ENCODE data around the gene GPC5. TPM values are rescaled to one million over a fixed set of nuclear protein-coding genes. Genes with fewer than 3 reads are reported as not detected.

Gene GPC5
- total RNA-seq, 1 donor from 2014 or later, result 0.07 TPM

DNA sequence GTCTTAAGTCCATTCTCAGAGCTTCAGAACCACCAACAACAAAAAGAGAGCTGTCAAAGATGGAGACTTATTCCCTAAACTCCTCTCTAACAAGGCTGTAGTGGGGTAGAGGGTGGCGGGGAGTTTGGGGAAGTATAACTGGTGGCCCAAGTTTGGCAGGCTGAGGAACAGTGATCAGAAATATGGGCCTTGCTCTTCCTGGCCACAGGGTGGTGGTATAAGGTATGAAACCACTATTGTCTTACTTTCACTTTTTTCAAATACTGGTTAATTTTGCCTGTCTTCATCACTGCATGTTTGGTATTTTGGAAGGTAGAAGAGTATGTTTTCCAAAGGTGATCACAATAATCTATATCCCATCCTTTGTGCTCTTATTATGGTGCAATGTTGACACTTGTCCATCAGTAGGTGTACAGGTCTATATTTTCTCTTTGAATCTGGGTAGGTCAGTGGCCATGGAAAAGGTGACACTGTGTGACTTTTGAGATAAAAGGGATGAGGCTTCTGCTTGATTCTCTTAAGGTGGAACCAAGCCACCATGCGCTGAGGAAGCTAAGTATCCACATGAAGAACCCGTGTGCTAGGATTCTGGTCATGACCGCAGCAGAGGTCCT lies 23.2 kb upstream of the GPC5 start:
- Histone ChIP-seq H3F3A (ENCODE audit: low read depth) (no peaks in the 10 kb centered on the region), H3K4me3 (no peak overlapping the region), H3K4me1 (no peaks in the 10 kb centered on the region), H4K20me1 (ENCODE audit: low read depth) (no peaks in the 10 kb centered on the region), H3K27me3 (no peaks in the 10 kb centered on the region), H3K27ac (no peak overlapping the region), H3K9ac (no peak overlapping the region), H3K9me3 (ENCODE audit: low read depth) (no peaks in the 10 kb centered on the region), H2AFZ (replicated peaks) (no peak overlapping the region), H3K36me3 (no peaks in the 10 kb centered on the region), H3K4me2 (no peak overlapping the region), H3K79me2 (ENCODE audit: low read depth) (no peaks in the 10 kb centered on the region)
- Mint-ChIP-seq H3K9me3 (no peaks in the 10 kb centered on the region), H3K36me3 (no peaks in the 10 kb centered on the region), H3K4me1 (no peaks in the 10 kb centered on the region), H3K27me3 (ENCODE audit: insufficient read depth, low read depth) (no peaks in the 10 kb centered on the region), H3K4me3 (no peak overlapping the region), H3K27ac (no peak overlapping the region)
- no peak for DNase-seq (ENCODE audit: low spot score)
- no peak for TF ChIP-seq EZH2phosphoT487 (IDR thresholded peaks at IDR 0.05)
- peak; percentile 56 for TF ChIP-seq CTCF (IDR thresholded peaks at IDR 0.05)

DNA sequence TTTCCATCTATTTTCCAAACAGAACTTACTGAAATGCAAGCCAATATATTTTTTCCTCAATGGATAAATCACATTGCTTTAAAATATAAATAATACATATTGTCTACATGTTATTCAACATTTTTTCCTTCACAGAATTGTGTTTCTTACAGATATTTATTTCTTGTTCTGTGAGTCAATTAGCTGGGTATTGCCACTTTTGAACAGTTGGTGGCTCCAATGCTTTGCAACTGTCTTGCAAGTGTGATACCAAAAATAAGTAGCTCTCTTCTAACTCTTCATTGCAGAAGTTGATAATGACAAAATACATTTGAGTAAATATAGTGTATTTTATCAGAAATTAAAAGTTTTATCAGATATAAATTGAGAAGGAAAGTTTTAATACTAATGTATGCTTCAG lies 17.1 kb upstream of the GPC5 start:
- no peaks in the 10 kb centered on the region for H4K20me1 ChIP-seq (ENCODE audit: low read depth)
- H3K27ac Mint-ChIP-seq, result no peak overlapping the region
- no peak overlapping the region for H3K4me2 ChIP-seq
- H3K4me3 ChIP-seq, result no peak overlapping the region
- no peaks in the 10 kb centered on the region for H3K36me3 Mint-ChIP-seq
- no peak for TF ChIP-seq EZH2phosphoT487 (IDR thresholded peaks at IDR 0.05)
- no peak for TF ChIP-seq EZH2 (IDR thresholded peaks at IDR 0.05)
- peak; percentile 58 for TF ChIP-seq CTCF (IDR thresholded peaks at IDR 0.05)
- no peak overlapping the region for H3K27ac ChIP-seq
- H3K9me3 Mint-ChIP-seq, result no peaks in the 10 kb centered on the region
- no peaks in the 10 kb centered on the region for H3K4me1 ChIP-seq
- H3F3A ChIP-seq (ENCODE audit: low read depth), result no peaks in the 10 kb centered on the region
- no peak overlapping the region for H3K4me3 Mint-ChIP-seq
- H3K79me2 ChIP-seq (ENCODE audit: low read depth), result no peaks in the 10 kb centered on the region
- no peaks in the 10 kb centered on the region for H3K9me3 ChIP-seq (ENCODE audit: low read depth)
- no peaks in the 10 kb centered on the region for H3K27me3 Mint-ChIP-seq (ENCODE audit: insufficient read depth, low read depth)
- H3K9ac ChIP-seq, result no peak overlapping the region
- H3K27me3 ChIP-seq, result no peaks in the 10 kb centered on the region
- H3K36me3 ChIP-seq, result no peaks in the 10 kb centered on the region
- no peak overlapping the region for H2AFZ ChIP-seq (replicated peaks)
- peak; percentile 28 for DNase-seq (ENCODE audit: low spot score)
- H3K4me1 Mint-ChIP-seq, result no peaks in the 10 kb centered on the region

DNA sequence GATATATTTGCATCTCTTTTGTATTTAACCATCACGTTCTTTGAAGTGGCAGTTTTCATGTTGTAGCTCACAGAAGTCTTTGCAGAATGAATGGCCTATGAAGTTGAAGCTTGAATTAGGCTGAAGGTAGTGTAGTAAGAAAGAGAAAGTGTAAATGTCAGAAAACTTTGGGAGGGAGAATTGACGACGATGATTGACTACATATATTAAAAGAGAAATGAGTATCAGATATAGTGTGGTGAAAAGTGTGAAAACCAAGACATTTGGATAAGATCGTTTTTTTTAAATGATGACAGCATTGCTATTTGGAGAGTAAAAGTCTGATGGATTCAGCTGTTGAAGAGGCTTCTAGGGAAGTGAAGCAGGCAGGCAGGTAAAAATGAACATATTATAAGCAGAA lies 14.6 kb upstream of the GPC5 start:
- Histone ChIP-seq H3K4me2 (no peak overlapping the region), H2AFZ (replicated peaks) (no peak overlapping the region), H3K4me1 (no peaks in the 10 kb centered on the region), H3F3A (ENCODE audit: low read depth) (no peaks in the 10 kb centered on the region), H3K27me3 (no peaks in the 10 kb centered on the region), H3K9me3 (ENCODE audit: low read depth) (no peaks in the 10 kb centered on the region), H3K27ac (no peak overlapping the region), H4K20me1 (ENCODE audit: low read depth) (no peaks in the 10 kb centered on the region), H3K36me3 (no peaks in the 10 kb centered on the region), H3K4me3 (no peak overlapping the region), H3K79me2 (ENCODE audit: low read depth) (no peaks in the 10 kb centered on the region), H3K9ac (no peak overlapping the region)
- no peak overlapping the region for H3K4me3 Mint-ChIP-seq
- H3K9me3 Mint-ChIP-seq, result no peaks in the 10 kb centered on the region
- H3K27me3 Mint-ChIP-seq (ENCODE audit: insufficient read depth, low read depth), result no peaks in the 10 kb centered on the region
- no peak overlapping the region for H3K27ac Mint-ChIP-seq
- TF ChIP-seq EZH2 (IDR thresholded peaks at IDR 0.05) (no peak), EZH2phosphoT487 (IDR thresholded peaks at IDR 0.05) (no peak), CTCF (IDR thresholded peaks at IDR 0.05) (no peak)
- no peaks in the 10 kb centered on the region for H3K36me3 Mint-ChIP-seq
- H3K4me1 Mint-ChIP-seq, result no peaks in the 10 kb centered on the region
- no peak for DNase-seq (ENCODE audit: low spot score)
